Neutrophil (primary cell): ENCODE data around the gene ZNF385D.

Source experiments
- H3K27ac ChIP-seq: fragments of 200-600 bp; sonication (generic); 2 replicates; pipeline ENCODE4 v1.5.1; 2016; ENCODE audit warnings: mild to moderate bottlenecking, moderate library complexity
- H3K27me3 ChIP-seq: fragments of 200-600 bp; sonication (generic); 2 replicates; pipeline ENCODE4 v1.6.0; 2016; ENCODE audit warnings: mild to moderate bottlenecking
- H3K36me3 ChIP-seq: fragments of 200-600 bp; sonication (generic); 2 replicates; pipeline ENCODE4 v1.5.1; 2017
- H3K4me1 ChIP-seq, 2 experiments: fragments of 200-600 bp in 1 of 2; sonication (generic) in 1 of 2; 1 replicate in 1 of 2; 2 replicates in 1 of 2; pipeline versions ENCODE4 v1.5.1 to v1.6.1; 2013 to 2016; ENCODE audit warnings: low read depth in 1 of 2, low read length in 1 of 2, mild to moderate bottlenecking in 1 of 2, moderate library complexity in 1 of 2; ENCODE audit not compliant: control insufficient read depth in 1 of 2, insufficient read depth in 1 of 2
- H3K4me3 ChIP-seq, 2 experiments: fragments of 200-600 bp in 1 of 2; sonication (generic) in 1 of 2; 1 replicate in 1 of 2; 2 replicates in 1 of 2; pipeline ENCODE4 v1.5.1; 2013 to 2016; ENCODE audit warnings: low read depth in 1 of 2, low read length in 1 of 2, mild to moderate bottlenecking in 1 of 2, moderate library complexity in 1 of 2
- H3K9me3 ChIP-seq: fragments of 200-600 bp; sonication (generic); 2 replicates; pipeline ENCODE4 v1.5.1; 2016
- TF ChIP-seq, protein P1 (sequence below): fragments of 200-600 bp; sonication (generic); IDR thresholded peaks from 2 replicates; pipeline ENCODE4 v1.5.1; 2016; ENCODE audit warnings: antibody characterized with exemption

ZNF385D gene

GRCh38 chr3:21792176-21792575 is 41.2 kb upstream of the ZNF385D start:
- Histone ChIP-seq H3K4me1 (no peaks in the 10 kb centered on the region), H3K9me3 (no peaks in the 10 kb centered on the region), H3K4me3 (no peak overlapping the region), H3K36me3 (no peaks in the 10 kb centered on the region), H3K27ac (no peak overlapping the region), H3K27me3 (no peaks in the 10 kb centered on the region)
- TF ChIP-seq, protein P1, sequence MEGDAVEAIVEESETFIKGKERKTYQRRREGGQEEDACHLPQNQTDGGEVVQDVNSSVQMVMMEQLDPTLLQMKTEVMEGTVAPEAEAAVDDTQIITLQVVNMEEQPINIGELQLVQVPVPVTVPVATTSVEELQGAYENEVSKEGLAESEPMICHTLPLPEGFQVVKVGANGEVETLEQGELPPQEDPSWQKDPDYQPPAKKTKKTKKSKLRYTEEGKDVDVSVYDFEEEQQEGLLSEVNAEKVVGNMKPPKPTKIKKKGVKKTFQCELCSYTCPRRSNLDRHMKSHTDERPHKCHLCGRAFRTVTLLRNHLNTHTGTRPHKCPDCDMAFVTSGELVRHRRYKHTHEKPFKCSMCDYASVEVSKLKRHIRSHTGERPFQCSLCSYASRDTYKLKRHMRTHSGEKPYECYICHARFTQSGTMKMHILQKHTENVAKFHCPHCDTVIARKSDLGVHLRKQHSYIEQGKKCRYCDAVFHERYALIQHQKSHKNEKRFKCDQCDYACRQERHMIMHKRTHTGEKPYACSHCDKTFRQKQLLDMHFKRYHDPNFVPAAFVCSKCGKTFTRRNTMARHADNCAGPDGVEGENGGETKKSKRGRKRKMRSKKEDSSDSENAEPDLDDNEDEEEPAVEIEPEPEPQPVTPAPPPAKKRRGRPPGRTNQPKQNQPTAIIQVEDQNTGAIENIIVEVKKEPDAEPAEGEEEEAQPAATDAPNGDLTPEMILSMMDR: no peak

DNA sequence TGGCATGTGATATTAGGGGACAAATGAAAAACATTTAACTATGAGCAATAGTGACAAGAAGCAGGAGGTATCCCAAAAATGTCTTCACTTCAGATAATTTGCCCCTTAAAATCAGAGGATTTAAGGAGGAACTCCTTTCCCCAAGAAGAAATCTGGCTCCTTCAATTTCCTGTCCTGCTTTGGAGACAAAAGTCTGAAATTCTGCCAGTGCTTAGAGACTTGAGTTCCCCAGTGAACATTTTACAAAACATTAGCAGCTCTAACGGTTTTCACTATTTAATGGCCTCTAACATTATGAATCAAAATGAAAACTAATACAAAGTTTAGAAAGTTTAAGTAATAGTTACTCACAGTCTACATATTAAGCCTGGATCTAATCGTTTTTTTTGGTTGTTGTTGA is 40.3 kb upstream of the ZNF385D start:
- no peaks in the 10 kb centered on the region for H3K4me1 ChIP-seq
- TF ChIP-seq, protein P1: no peak

GRCh38 chr3:21790466-21790865 is 39.5 kb upstream of the ZNF385D start:
- TF ChIP-seq, protein P1: no peak
- Histone ChIP-seq H3K27me3 (no peaks in the 10 kb centered on the region), H3K27ac (no peak overlapping the region), H3K36me3 (no peaks in the 10 kb centered on the region), H3K4me3 (no peak overlapping the region), H3K9me3 (no peaks in the 10 kb centered on the region), H3K4me1 (no peaks in the 10 kb centered on the region)

More for the DNA sequence above, 40.3 kb upstream of the ZNF385D start:
- Histone ChIP-seq H3K4me3 (no peak overlapping the region), H3K27ac (no peak overlapping the region), H3K9me3 (no peaks in the 10 kb centered on the region), H3K36me3 (no peaks in the 10 kb centered on the region), H3K27me3 (no peaks in the 10 kb centered on the region)

GRCh38 chr3:21789730-21790129 is 38.7 kb upstream of the ZNF385D start:
- H3K27ac ChIP-seq: no peak overlapping the region
- no peaks in the 10 kb centered on the region for H3K36me3 ChIP-seq
- no peaks in the 10 kb centered on the region for H3K27me3 ChIP-seq
- no peaks in the 10 kb centered on the region for H3K4me1 ChIP-seq
- no peak overlapping the region for H3K4me3 ChIP-seq
- no peaks in the 10 kb centered on the region for H3K9me3 ChIP-seq
- TF ChIP-seq, protein P1: no peak

DNA sequence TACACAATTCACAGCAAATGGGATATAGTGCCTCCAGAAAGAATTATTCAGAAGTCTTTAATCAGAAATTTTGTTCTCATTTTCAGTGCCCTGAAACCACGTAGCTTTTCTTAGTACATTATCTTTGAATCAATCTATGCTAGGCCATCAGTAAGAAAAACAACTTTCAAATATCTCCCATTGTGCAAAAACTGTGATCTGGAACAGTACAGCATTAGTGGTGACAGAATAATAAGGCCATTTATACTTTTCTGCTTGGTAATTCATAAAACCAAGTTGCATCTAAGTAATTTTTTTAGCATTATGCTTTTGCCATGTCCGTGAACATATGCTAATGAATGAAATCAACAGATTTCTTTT is 35.4 kb upstream of the ZNF385D start:
- Histone ChIP-seq H3K27me3 (no peaks in the 10 kb centered on the region), H3K4me1 (no peaks in the 10 kb centered on the region), H3K9me3 (no peaks in the 10 kb centered on the region), H3K36me3 (no peaks in the 10 kb centered on the region), H3K27ac (no peak overlapping the region), H3K4me3 (no peak overlapping the region)
- TF ChIP-seq, protein P1: no peak
